Activated T-helper 1 cell treated with anti-CD3 and anti-CD28 coated beads, Interleukin-12 subunit alpha, Interleukin-12 subunit beta, Interleukin-2, Interleukin-4 antibody, amounts not matched to agents 30 ng/mL and 10 ng/mL and 1 ng/mL, durations not matched to agents 14 hours and 24 hours and 36 hours (primary cell): Measurements from ENCODE around the gene AKIRIN2. TPM values are rescaled to one million over a fixed set of nuclear protein-coding genes. Genes with fewer than 3 reads are reported as not detected.

Experiments used
- DNase-seq: peaks from one replicate; pipeline ENCODE4 v3.0.0; 2021; ENCODE audit warnings: low spot score
- H3K27ac Mint-ChIP-seq: one replicate; pipeline ENCODE4 v1.8.0; 2021; ENCODE audit warnings: mild to moderate bottlenecking, mixed read lengths
- H3K27me3 Mint-ChIP-seq: one replicate; pipeline ENCODE4 v1.8.0; 2022; ENCODE audit warnings: mild to moderate bottlenecking, moderate library complexity, mixed read lengths; ENCODE audit not compliant: insufficient read depth
- H3K36me3 Mint-ChIP-seq: one replicate; pipeline ENCODE4 v1.8.0; 2021; ENCODE audit warnings: low read depth, mixed read lengths
- H3K4me1 Mint-ChIP-seq: one replicate; pipeline ENCODE4 v1.8.0; 2021; ENCODE audit warnings: low read depth, mixed read lengths
- H3K4me3 Mint-ChIP-seq: one replicate; pipeline ENCODE4 v1.8.0; 2021; ENCODE audit warnings: mild to moderate bottlenecking, moderate library complexity, mixed read lengths
- H3K9me3 Mint-ChIP-seq: one replicate; pipeline ENCODE4 v1.8.0; 2021; ENCODE audit warnings: mixed read lengths
- intact Hi-C: fragments of 100-400 bp; cut with micrococcal nuclease; formaldehyde crosslinking; loops from one replicate; pipeline ENCODE4 v1.15.1; 2024
- total RNA-seq: library from RNA; stranded (reverse); gene quantifications from 2 replicates; pipeline ENCODE4 v1.2.3, GENCODE V29; 2022

The AKIRIN2 gene
- total RNA-seq, 1 donor from 2014 or later: 42.0 TPM

GRCh38 chr6:87670707-87671106, 31.3 kb downstream of the AKIRIN2 start:
- peak overlapping the region; percentile 13 for H3K27ac Mint-ChIP-seq
- peaks cover 17% of the 10 kb centered on the region for H3K4me1 Mint-ChIP-seq
- no peak overlapping the region for H3K4me3 Mint-ChIP-seq
- H3K27me3 Mint-ChIP-seq: no peaks in the 10 kb centered on the region
- intact Hi-C loops: no loop called here
- peaks cover 31% of the 10 kb centered on the region for H3K36me3 Mint-ChIP-seq
- no peaks in the 10 kb centered on the region for H3K9me3 Mint-ChIP-seq
- no peak for DNase-seq

- intact Hi-C loops: no loop called here
- H3K36me3 Mint-ChIP-seq: peaks cover 22% of the 10 kb centered on the region
- DNase-seq: no peak
- H3K27ac Mint-ChIP-seq: no peak overlapping the region
- peaks cover 17% of the 10 kb centered on the region for H3K4me1 Mint-ChIP-seq
- H3K9me3 Mint-ChIP-seq: no peaks in the 10 kb centered on the region
- no peaks in the 10 kb centered on the region for H3K27me3 Mint-ChIP-seq
- no peak overlapping the region for H3K4me3 Mint-ChIP-seq
These were observed 33.0 kb downstream of the AKIRIN2 start for GRCh38 chr6:87669051-87669450.

- H3K27me3 Mint-ChIP-seq: no peaks in the 10 kb centered on the region
- intact Hi-C loops: no loop called here
- no peak for DNase-seq
- peaks cover 27% of the 10 kb centered on the region for H3K36me3 Mint-ChIP-seq
- H3K4me1 Mint-ChIP-seq: peaks cover 17% of the 10 kb centered on the region
- H3K27ac Mint-ChIP-seq: no peak overlapping the region
- no peaks in the 10 kb centered on the region for H3K9me3 Mint-ChIP-seq
- no peak overlapping the region for H3K4me3 Mint-ChIP-seq
These were observed 34.0 kb downstream of the AKIRIN2 start for GRCh38 chr6:87668013-87668412.

GRCh38 chr6:87667032-87667431, 35.0 kb downstream of the AKIRIN2 start:
- Mint-ChIP-seq H3K27ac (no peak overlapping the region), H3K36me3 (peaks cover 24% of the 10 kb centered on the region)

GRCh38 chr6:87664921-87665485, 37.0 kb downstream of the AKIRIN2 start:
- intact Hi-C loops: no loop called here
- Mint-ChIP-seq H3K36me3 (peaks cover 18% of the 10 kb centered on the region), H3K27me3 (no peaks in the 10 kb centered on the region), H3K27ac (no peak overlapping the region), H3K4me3 (no peak overlapping the region), H3K4me1 (no peaks in the 10 kb centered on the region), H3K9me3 (no peaks in the 10 kb centered on the region)
- DNase-seq: no peak

More at GRCh38 chr6:87667032-87667431, 35.0 kb downstream of the AKIRIN2 start:
- H3K4me3 Mint-ChIP-seq: no peak overlapping the region
- peaks cover 15% of the 10 kb centered on the region for H3K4me1 Mint-ChIP-seq
- intact Hi-C loops: no loop called here
- H3K27me3 Mint-ChIP-seq: no peaks in the 10 kb centered on the region
- no peaks in the 10 kb centered on the region for H3K9me3 Mint-ChIP-seq
- DNase-seq: no peak

GRCh38 chr6:87663434-87663833, 38.6 kb downstream of the AKIRIN2 start:
- Mint-ChIP-seq H3K4me3 (no peak overlapping the region), H3K9me3 (no peaks in the 10 kb centered on the region), H3K27ac (no peak overlapping the region), H3K4me1 (no peaks in the 10 kb centered on the region), H3K36me3 (peaks cover 21% of the 10 kb centered on the region), H3K27me3 (no peaks in the 10 kb centered on the region)
- intact Hi-C loops: no loop called here
- no peak for DNase-seq

- Mint-ChIP-seq H3K27me3 (no peaks in the 10 kb centered on the region), H3K36me3 (peaks cover 29% of the 10 kb centered on the region), H3K9me3 (no peaks in the 10 kb centered on the region), H3K4me1 (peaks cover 13% of the 10 kb centered on the region), H3K4me3 (no peak overlapping the region), H3K27ac (no peak overlapping the region)
- DNase-seq: no peak
- intact Hi-C loops: no loop called here
These were observed 40.5 kb downstream of the AKIRIN2 start for GRCh38 chr6:87661503-87661902.

GRCh38 chr6:87661016-87661415, 41.0 kb downstream of the AKIRIN2 start:
- no peak for DNase-seq
- no peak overlapping the region for H3K4me3 Mint-ChIP-seq
- no peaks in the 10 kb centered on the region for H3K9me3 Mint-ChIP-seq
- no peaks in the 10 kb centered on the region for H3K27me3 Mint-ChIP-seq
- intact Hi-C loops: no loop called here
- peaks cover 13% of the 10 kb centered on the region for H3K4me1 Mint-ChIP-seq
- H3K27ac Mint-ChIP-seq: no peak overlapping the region
- peaks cover 27% of the 10 kb centered on the region for H3K36me3 Mint-ChIP-seq

- no peaks in the 10 kb centered on the region for H3K9me3 Mint-ChIP-seq
- H3K27ac Mint-ChIP-seq: no peak overlapping the region
- H3K4me3 Mint-ChIP-seq: no peak overlapping the region
- DNase-seq: no peak
- peaks cover 13% of the 10 kb centered on the region for H3K4me1 Mint-ChIP-seq
- no peaks in the 10 kb centered on the region for H3K27me3 Mint-ChIP-seq
- H3K36me3 Mint-ChIP-seq: peaks cover 27% of the 10 kb centered on the region
- intact Hi-C loops: no loop called here
These were observed 41.7 kb downstream of the AKIRIN2 start for GRCh38 chr6:87660226-87660911.

- H3K4me3 Mint-ChIP-seq: no peak overlapping the region
- no peaks in the 10 kb centered on the region for H3K9me3 Mint-ChIP-seq
- DNase-seq: no peak
- intact Hi-C loops: no loop called here
- no peak overlapping the region for H3K27ac Mint-ChIP-seq
- H3K36me3 Mint-ChIP-seq: peaks cover 32% of the 10 kb centered on the region
- H3K4me1 Mint-ChIP-seq: peaks cover 24% of the 10 kb centered on the region
- no peaks in the 10 kb centered on the region for H3K27me3 Mint-ChIP-seq
These were observed 43.5 kb downstream of the AKIRIN2 start for GRCh38 chr6:87658516-87658915.

- intact Hi-C loops: no loop called here
These were observed 45.2 kb downstream of the AKIRIN2 start for GRCh38 chr6:87656857-87657256.

GRCh38 chr6:87655824-87656223, 46.2 kb downstream of the AKIRIN2 start:
- Mint-ChIP-seq H3K4me3 (no peak overlapping the region), H3K27me3 (no peaks in the 10 kb centered on the region), H3K27ac (no peak overlapping the region), H3K4me1 (peaks cover 38% of the 10 kb centered on the region), H3K9me3 (no peaks in the 10 kb centered on the region), H3K36me3 (peaks cover 34% of the 10 kb centered on the region)
- no peak for DNase-seq
- intact Hi-C loops: loop anchor here (2.0 kb wide), 1 partner anchor 15 kb away; no protein-coding TSS in a partner anchor

More at GRCh38 chr6:87656857-87657256, 45.2 kb downstream of the AKIRIN2 start:
- DNase-seq: no peak
- peaks cover 38% of the 10 kb centered on the region for H3K4me1 Mint-ChIP-seq
- no peaks in the 10 kb centered on the region for H3K27me3 Mint-ChIP-seq
- peak overlapping the region; percentile 74 for H3K27ac Mint-ChIP-seq
- no peak overlapping the region for H3K4me3 Mint-ChIP-seq
- H3K9me3 Mint-ChIP-seq: no peaks in the 10 kb centered on the region
- peaks cover 38% of the 10 kb centered on the region for H3K36me3 Mint-ChIP-seq

- Mint-ChIP-seq H3K4me3 (no peak overlapping the region), H3K27me3 (no peaks in the 10 kb centered on the region), H3K27ac (no peak overlapping the region), H3K9me3 (no peaks in the 10 kb centered on the region), H3K4me1 (peaks cover 38% of the 10 kb centered on the region), H3K36me3 (peaks cover 34% of the 10 kb centered on the region)
- intact Hi-C loops: loop anchor here (2.0 to 5.0 kb wide), 2 partner anchors 14 to 63 kb away; partner anchors contain the start of gene ORC3
- no peak for DNase-seq
These were observed 47.1 kb downstream of the AKIRIN2 start for GRCh38 chr6:87654875-87655454.
